HG03565 (cell line): ENCODE data around the gene IVL.

ENCODE experiments used
- ATAC-seq: cut with Tn5 transposase; IDR thresholded peaks from one replicate; pipeline ENCODE4 v1.9.1; 2021; ENCODE audit warnings: mild to moderate bottlenecking, moderate library complexity; ENCODE audit not compliant: unreplicated experiment

The IVL gene

DNA sequence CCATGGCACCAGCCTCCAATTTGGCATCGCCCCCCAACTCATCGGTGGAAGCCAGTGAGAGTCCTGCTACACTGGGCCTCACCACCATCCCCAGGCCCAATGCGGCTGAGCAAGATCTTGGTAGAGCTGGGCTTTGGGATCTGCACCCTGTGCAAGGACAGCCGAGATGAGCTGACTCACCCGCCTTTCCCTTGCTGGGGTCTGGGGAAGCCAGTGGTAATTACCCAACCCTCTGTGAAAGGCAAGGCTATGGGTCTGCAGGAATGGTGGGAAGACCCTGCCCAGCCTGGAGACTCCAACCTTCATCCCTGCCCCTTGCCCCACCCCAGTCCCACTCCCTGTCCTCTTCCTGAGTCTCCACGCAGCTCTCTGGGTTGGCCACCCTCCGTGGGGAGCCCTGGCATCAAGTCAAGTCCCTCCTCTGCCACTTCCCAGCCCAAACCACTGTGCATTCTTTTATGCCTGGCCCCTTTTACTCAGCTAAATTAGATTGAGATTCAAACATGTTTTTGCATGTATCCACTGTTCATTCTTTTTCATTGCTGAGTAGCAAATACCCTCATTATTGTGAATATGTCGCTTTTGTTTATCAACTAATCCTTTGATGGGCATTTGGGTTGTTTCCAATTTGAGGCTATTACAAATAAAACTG lies 21.5 kb upstream of the IVL start:
- no peak for ATAC-seq

DNA sequence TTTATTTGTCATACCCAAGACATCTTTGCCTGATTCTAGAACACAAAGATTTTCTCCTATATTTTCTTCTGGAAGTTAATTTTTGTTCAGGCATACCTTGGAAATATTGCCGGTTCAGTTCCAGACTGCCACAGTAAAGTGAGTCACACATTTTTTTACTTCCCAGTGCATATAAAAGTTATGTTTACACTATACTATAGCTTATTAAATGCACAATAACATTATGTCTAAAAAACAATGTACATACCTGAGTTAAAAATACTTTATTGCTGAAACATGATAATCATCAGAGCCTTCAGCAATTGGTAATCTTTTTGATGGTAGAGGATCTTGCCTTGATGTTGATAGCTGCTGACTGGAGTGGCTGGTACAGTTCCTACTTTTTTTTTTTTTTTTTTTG lies 20.2 kb upstream of the IVL start:
- ATAC-seq = no peak

DNA sequence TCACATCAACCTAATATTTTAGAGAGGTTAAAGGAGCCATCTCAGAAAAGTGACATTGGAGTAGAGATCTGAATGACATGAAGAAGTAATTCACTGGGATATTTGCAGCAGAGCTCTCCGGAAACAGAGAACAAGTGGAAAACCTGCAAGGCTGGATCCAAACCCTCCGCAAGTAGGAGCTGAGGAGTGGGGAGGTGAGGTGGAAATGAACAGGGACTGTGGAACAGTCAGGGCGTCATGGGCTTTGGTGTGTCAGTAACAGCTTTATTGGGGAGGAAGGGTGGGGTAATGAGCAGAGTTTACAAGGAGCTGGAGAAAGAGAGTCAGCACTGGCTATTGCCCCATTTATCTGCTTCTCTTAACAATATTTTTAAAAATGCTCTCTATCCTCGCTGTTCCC lies 9.3 kb upstream of the IVL start:
- no peak for ATAC-seq

DNA sequence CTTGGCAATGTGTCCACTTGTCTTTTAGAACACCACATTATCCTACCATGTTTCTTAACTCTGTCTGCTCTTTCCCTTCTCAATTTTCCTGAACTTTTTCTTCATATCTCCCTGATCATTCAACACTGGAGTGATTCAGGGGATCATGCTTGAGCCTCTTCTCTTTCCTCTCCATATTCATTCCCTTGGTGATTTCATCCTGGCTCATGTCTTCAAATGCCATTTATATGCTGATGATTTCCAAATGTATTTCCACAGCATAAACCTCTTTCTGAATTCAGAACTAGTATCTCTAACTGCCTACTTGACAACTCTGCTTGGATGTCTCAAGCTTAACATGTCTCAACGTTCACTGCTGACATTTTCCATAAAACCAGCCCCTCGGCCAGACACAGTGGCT lies 8.5 kb upstream of the IVL start:
- ATAC-seq = no peak

DNA sequence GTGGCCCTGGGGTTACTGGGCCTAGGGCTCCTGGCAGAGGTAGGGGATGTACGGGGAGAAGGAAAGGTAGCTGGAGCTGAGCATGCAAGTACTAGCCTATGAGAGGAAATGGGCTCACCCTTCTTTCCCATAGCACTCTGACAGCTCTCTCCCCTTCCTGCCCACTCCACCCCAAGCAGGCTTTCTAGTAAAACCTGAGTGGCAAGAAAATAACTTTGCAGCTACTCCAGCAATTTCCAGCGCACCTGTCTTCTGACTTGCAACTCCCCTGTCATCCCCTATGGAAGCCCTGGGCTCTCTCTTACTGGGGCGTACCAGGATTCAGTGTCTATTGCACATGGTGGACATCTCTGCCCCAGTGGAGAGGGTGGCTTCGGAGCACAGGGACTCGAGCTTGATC lies 6.7 kb upstream of the IVL start:
- ATAC-seq = no peak

DNA sequence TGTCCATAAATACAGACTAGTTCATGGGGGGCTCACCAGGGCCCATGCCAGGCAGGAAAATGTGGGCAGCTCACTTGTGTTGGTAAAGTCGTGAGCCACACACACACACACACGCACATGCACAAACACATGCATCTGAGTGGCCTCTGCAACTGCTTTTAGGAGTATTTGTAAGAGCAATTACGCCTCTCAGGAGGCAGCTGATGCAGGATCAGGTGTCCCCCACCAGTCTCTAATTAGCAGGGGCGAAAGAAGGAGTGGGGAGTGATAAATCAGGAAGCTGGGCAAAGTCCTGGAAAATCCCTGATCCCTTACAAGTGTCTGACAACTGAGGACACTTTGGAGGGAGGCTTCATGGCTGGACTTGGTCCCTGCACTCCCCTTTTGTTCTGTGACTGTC lies 5.7 kb upstream of the IVL start:
- ATAC-seq = no peak

DNA sequence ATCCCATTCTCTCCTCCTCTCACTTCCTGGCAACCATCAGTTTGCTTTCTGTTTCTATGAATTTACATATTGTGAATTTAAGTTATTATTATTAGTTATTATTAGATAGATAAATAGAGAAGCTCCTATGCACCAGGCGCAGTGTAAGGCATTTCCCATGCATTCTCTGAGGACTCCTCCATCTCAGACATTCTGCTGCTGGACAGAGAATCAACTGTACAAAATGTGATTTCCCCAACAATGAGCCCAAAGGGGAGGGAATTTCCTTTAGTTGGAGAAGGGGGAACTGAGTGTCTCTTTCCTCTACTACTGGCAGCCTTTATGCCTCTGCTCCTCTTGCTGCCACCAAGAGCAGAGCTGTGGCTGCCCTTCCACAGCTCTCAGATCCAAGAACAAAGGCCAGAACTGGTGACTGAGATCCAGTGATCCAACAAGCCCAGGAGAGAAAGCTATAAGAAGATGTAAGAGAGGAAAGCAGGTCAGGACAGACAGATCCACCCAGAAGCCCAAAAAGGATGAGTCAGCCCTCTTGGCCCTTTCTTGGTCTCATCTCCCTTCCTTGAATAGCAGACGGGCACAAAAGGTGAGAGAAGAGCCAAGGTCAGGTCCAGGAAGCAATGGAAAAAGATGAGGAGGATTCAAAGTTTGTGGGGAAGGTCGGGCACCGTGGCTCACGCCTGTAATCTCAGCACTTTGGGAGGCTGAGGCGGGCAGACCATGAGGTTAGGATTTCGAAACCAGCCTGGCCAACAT lies 3.5 kb upstream of the IVL start:
- ATAC-seq = no peak

DNA sequence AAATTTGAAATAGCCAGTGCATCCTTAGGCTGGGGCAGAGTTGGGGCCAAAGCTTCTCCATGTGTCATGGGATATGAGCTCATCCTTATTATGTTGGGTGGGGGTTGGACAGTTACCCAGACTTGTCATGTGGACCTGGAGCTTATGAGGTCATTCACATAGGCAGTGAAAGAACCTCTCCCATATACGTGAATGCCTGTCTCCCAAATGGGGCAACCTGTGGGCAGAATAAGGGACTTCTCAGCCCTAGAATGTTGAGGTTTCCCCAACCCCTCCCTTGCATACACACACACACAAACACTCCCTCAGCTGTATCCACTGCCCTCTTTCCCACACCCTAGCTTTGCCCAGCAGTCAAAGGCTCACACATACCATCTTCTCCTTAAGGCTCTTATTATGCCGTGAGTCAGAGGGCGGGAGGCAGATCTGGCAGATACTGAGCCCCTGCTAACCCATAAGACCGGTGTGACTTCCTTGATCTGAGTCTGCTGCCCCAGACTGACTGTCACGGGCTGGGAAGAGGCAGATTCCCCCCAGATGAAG lies 2.3 kb upstream of the IVL start:
- no peak for ATAC-seq

DNA sequence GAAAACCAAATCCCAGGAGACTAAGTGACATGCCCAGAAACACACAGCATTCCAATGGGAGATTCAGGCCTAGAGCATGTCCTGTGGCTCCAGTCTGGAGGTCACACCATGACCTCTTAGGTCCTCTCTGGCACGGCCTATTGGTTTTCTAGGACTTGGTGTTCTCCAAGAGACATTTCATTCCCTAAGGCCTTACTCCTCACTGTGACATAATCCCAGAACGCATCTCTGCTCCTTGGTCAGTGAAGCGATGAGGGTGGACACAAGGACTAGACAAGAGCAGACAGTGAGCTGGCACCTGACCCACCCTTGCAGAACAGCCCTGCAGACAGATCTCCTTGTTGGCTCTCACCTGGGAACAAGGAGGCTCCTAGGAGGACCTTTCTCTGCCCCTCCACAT lies 860 bp downstream of the IVL start:
- ATAC-seq = no peak

DNA sequence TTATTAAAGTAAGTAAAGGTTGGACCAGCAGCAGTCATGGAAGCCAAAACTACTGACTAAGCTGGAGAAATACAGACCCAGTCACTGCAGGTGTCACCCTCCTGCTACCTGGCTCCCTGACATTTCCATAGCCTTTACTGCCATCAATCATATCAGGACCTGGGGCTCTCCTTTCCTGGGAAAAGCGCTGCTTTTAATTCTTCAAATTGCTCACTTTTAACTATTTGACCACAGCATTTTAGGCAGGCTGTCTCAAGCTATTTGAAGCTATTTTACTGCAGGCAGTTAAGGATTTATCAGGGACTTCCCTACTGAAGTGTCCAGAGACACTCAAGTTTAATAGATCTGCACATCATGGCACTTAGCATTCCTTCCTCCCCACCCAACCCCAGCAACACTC lies 4.1 kb downstream of the IVL start:
- ATAC-seq = no peak

DNA sequence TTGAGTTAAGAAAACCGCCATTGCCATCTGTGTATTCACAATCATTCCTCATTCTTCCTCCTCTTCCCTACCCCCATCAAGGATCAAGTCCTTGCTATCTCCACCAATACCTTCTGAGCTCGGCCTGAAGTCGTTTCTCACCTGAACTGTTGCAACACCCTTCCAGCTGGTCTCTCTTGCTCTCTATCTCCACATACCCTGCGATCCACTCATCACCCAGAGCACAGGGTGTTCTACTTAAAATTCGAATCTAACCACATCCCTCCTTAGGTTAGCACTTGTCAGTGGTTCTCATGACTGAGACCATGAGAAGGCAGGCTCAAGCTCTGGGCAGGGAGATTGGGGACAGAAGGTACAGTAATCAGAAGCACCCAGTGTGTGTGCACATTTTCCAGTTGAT lies 4.6 kb downstream of the IVL start:
- ATAC-seq = no peak

DNA sequence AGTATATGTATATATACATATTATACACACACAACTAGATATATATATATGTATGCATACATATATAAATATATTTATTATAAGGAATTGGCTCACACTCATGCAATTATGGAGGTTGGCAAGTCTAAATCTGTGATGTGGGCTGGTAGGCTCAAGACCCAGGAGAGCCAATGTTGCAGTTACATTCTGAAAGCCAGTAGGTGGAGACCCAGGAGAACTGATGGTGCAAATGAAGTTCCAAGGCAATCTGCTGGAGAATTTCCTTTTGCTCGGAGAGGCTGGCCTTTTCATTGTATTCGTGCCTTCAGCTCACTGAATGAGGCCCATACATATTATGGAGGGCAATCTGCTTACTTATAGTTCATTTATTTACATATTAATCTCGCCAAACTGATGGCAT lies 9.4 kb downstream of the IVL start:
- ATAC-seq = no peak

DNA sequence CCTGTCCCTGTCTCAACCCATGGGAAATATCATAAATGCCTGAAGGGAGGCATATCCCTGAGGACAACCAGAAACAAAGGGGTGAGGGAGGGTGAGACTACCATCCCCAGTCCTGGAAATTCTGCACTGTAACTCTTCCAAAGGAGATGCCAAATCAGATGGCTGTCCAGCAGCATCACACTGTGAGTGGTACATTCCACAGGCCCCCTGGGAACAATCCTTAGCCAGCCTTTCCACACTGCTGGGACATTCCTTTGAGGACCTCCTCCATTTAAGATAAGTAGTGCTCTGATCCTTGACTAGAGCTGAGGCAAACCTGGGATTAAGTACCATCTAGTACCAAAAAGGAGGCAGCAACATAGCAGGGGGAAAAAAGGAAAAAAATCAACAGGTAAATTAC lies 10.7 kb downstream of the IVL start:
- ATAC-seq = no peak

DNA sequence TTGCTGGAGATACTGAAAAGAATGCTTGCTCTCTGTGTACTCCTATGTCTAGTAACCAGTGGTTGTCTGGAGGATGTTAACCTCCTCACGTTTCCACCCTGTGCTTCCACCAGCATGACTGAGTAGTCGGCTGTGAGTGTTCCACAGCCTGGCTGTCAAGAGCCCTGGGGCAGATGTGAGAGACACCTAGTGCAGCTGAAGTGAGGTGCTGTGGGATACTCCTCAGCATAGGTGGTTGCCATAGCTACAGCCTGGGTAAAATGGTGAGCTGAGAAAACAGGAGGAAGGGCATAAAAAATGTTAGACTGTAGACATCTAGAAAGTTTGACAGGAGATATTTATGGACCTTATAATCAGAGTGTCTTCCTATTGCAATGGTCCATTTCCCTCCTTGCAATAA lies 15.8 kb downstream of the IVL start:
- no peak for ATAC-seq

DNA sequence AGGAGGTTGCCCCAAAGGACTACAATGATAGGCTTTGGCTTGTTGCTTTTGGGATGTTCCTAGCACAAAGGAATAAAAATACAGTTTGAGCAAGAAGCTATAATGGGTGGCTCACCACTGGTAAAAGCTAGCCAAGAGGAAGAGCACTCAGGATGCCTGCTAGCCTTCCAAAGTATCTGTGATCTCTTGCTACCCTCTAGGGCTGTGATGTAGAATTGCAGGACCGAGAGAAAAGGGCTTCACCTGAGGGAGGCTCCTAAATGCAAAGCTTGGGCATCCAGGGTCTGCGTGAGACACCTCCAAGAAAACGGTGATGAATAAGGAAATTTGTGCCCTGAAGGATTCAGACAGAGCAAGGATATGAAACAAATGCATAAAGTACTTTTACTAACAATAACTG lies 17.7 kb downstream of the IVL start:
- no peak for ATAC-seq

DNA sequence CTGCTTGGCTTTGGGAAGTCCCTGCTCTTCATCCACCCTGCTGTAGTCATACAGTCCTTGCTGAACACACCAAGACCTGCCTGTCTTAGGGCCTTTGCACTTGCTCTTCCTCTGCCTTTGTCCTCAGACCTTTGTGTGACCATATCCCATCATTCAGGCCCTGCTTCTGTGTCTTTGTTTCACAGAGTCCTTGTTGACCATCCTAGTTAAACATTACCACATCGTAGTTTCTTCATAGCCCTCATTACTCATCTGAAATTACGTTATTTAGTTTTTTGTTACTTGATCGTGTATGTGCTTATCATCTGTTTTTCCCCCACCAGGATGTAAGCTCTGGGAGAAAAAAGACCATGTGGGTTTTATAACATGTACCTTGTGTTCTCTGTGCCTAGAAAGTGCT lies 20.3 kb downstream of the IVL start:
- no peak for ATAC-seq

DNA sequence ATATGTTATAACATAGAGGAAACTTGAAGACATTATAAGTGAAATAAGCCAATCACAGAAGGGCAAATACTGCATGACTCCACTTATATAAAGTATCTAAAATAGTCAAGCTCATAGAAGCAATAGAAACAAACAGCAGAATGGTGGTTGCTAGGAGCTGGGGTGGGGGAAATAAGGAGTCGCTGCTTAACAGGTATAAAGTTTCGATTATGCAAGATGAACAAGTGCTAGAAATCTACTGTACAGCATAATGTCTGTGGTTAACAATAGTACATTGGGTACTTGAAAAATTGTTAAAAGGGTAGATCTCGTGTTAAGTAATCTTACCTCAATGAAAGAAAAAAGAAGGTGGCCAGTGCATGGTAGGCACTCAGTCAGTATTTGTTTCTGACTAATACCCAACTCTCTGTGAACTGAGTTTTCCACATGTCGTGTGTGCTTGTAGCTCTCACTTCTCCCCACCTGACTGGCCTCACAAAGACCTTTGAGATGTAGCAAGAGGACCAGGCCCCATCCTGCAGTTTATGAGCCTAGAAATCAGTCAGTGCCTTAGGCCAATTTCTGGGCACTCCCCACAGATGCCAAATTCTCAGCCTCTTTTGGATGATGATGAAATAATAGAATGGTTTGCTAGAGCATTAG lies 23.9 kb downstream of the IVL start:
- ATAC-seq = no peak

DNA sequence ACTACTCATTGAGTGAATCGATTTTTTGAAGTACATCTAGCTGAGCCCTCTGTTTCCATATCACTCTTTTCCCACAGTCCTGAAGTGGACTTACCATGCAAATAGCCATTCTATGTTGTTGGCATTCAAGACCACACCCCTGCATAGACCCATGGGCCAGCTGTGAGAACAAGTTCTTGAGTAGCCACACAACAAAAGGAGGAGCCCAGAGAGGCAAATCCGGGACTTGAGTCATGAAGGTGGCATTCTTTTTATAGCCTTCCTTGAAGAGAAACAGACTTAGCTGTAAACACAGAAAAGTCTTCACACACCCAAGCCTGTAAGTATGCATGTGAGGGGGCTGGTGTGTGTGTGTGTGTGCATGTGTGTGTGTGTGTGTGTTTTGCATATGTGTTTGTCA lies 24.9 kb downstream of the IVL start:
- ATAC-seq = no peak

DNA sequence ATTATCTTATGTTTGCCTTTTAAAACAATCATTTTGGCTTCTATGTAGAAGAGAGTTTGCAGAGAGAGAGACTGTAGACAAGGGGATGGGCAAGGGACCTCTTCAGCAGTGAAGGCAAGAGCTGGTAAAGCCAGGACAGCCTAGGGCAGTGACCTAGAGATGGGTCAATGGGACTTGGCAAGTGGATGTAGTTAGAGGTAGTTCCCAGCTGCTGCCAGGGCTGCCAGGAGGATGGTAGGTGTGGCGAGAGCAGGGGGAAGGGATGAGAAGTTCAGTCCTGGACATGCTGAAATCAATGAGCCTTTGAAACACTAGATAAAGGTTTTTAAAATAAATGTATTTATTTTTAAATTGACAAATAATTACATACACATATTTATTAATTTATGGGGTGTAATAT lies 32.3 kb downstream of the IVL start:
- ATAC-seq = no peak

DNA sequence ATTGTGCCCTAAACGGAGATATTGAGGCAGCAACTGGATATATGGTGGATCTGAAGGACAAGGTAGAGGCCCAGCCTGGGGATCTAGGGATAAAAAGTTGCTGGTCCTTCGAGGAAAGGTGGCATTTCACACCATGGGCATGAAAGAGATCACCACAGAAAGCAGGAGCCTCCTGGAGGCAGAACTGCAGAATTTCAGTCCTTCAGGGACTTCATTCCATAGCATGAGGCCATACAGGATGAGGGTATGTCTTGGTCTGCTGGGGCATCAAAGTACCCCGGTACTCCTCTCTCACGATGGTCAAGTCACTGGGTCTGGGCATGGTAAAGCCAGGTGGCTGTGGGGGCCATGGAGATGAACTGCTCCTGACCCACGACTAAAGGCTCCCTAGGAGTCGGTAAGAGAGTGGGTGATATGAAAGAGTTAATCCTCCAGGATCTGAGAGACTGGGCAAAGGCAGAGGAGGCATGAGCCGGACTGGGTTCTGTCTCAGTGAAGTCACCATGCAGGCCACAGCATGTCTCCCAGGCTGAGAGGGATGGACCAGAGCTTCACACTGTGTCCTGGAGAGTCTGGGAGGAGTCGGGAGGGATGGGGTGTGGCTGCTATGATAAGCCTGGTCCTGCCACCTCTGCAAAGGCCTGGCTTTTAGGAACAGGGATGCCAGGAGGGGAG lies 32.8 kb downstream of the IVL start:
- no peak for ATAC-seq

DNA sequence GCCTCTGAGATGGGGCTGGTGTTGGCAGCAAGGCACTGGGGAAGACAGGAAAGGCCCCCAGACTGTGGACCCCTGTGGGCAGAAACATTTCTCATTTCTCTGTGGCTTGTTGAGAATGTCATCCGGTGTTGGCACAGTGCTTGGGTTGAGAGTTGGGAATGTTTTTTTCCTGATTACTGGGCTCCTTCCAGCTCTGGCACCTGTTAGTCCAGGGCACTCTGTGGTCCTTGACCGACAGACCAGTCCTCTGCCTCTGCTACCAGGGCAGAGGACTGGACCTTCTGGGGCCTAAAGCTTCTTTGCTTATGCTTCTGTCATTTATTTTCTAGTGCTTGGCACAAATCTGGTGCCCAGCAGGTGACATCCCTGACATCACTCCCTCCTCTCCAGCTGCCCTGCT lies 33.8 kb downstream of the IVL start:
- no peak for ATAC-seq

DNA sequence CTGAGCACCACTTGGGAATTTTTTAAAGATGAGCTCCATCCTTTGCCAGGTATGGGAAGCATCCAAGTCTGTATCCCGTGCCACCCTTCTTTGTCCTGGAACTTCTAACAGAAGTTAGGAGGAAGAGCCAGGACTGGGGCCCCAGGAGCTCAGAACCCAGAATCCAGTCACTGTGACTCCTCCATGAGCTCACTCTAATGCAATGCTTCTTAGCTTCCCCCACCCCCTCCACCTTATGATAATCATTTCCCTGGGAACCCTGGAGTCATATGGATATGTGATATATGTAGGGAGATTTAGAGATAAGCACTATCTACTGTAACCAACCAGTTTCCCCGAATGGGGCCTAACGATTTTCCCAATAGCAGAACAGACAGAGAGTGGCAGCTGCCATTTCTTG lies 37.9 kb downstream of the IVL start:
- ATAC-seq = no peak
